Loucy (cell line): ENCODE data around the gene BICD1.

Experiments used
- EZH2phosphoT487 ChIP-seq: fragments of 200-600 bp; IDR thresholded peaks from 2 replicates; pipeline ENCODE4 v1.6.1; 2018; ENCODE audit warnings: antibody characterized with exemption, mild to moderate bottlenecking, moderate library complexity, borderline replicate concordance
- TF ChIP-seq, protein P1 (sequence below): fragments of 200-600 bp; sonication (generic); conservative IDR thresholded peaks from 2 replicates; pipeline ENCODE4 v1.5.1; 2014; ENCODE audit warnings: mild to moderate bottlenecking, antibody characterized with exemption, low read length

DNA sequence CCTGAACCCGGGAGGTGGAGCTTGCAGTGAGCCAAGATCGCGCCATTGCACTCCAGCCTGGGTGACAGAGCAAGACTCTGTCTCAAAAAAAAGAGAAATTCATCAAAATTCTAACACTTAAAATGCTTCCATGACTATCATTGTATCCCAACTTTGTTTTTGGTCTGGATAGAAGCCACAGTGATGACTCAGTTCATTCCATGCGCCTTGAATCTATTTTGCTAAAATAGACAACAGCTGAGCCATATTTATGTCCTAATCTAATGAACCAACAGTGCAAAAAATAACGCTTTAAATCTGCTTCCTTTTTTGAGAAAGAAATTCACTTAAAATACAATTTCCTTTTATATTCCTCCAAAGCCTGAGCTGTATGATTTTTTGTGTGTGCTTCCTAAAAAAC lies 23.2 kb upstream of the BICD1 start:
- TF ChIP-seq, protein P1, sequence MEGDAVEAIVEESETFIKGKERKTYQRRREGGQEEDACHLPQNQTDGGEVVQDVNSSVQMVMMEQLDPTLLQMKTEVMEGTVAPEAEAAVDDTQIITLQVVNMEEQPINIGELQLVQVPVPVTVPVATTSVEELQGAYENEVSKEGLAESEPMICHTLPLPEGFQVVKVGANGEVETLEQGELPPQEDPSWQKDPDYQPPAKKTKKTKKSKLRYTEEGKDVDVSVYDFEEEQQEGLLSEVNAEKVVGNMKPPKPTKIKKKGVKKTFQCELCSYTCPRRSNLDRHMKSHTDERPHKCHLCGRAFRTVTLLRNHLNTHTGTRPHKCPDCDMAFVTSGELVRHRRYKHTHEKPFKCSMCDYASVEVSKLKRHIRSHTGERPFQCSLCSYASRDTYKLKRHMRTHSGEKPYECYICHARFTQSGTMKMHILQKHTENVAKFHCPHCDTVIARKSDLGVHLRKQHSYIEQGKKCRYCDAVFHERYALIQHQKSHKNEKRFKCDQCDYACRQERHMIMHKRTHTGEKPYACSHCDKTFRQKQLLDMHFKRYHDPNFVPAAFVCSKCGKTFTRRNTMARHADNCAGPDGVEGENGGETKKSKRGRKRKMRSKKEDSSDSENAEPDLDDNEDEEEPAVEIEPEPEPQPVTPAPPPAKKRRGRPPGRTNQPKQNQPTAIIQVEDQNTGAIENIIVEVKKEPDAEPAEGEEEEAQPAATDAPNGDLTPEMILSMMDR = no peak
- TF ChIP-seq EZH2phosphoT487 = no peak
